H1 (cell line): Measurements from ENCODE around the gene SLC1A5. TPM values are rescaled to one million over a fixed set of nuclear protein-coding genes. Genes with fewer than 3 reads are reported as not detected.

Experiments used
- CTCF ChIA-PET: fragments of 300-600 bp; sonication (Branson Sonifier 250); formaldehyde crosslinking; loops from one replicate; lab custom pipeline; 2021; ENCODE audit not compliant: partially characterized antibody; lab: Charles Lee
- POLR2A ChIA-PET: fragments of 300-600 bp; sonication (Branson Sonifier 250); formaldehyde crosslinking; loops from one replicate; lab custom pipeline; 2021; ENCODE audit warnings: inconsistent platforms; ENCODE audit not compliant: partially characterized antibody; lab: Charles Lee
- DNase-seq, 2 experiments: peaks; one replicate each; pipeline versions ENCODE4 v3.0.0 to v3.0.0-alpha.2; 2010 to 2022; ENCODE audit warnings: low spot score in 2 of 2, low read depth in 1 of 2, mixed read lengths in 1 of 2
- FAIRE-seq: peaks from 2 replicates; lab custom pipeline; 2011; peaks lifted over from hg19 to GRCh38; lab: Jason Lieb, UNC
- H2AFZ ChIP-seq: 2 replicates; pipeline ENCODE4 v1.8.1; 2012; ENCODE audit warnings: low read length, inconsistent platforms
- H2AK5ac ChIP-seq: 2 replicates; pipeline ENCODE4 v1.6.1; 2013; ENCODE audit warnings: low read depth, low read length
- H2BK120ac ChIP-seq: replicated peaks from 2 replicates; pipeline ENCODE3; 2013; ENCODE audit warnings: low read depth, low read length, inconsistent platforms
- H2BK12ac ChIP-seq: 2 replicates; pipeline ENCODE4 v1.6.1; 2013; ENCODE audit warnings: low read depth, low read length
- H2BK15ac ChIP-seq: 2 replicates; pipeline ENCODE4 v1.6.1; 2013; ENCODE audit warnings: low read length
- H2BK20ac ChIP-seq: 2 replicates; pipeline ENCODE4 v1.6.1; 2013; ENCODE audit warnings: low read length
- H2BK5ac ChIP-seq: 2 replicates; pipeline ENCODE4 v1.6.1; 2013; ENCODE audit warnings: low read depth, low read length
- H3K14ac ChIP-seq: 2 replicates; pipeline ENCODE4 v1.6.1; 2013; ENCODE audit warnings: inconsistent platforms; ENCODE audit not compliant: insufficient read length
- H3K18ac ChIP-seq: 2 replicates; pipeline ENCODE4 v1.6.1; 2013; ENCODE audit warnings: low read length; ENCODE audit errors: extremely low read depth
- H3K23ac ChIP-seq: 2 replicates; pipeline ENCODE4 v1.6.1; 2013; ENCODE audit warnings: inconsistent platforms; ENCODE audit not compliant: insufficient read length
- H3K23me2 ChIP-seq: 2 replicates; pipeline ENCODE4 v1.6.1; 2013; ENCODE audit warnings: low read depth, low read length
- H3K27ac ChIP-seq: 2 replicates; pipeline ENCODE4 v1.6.1; 2011; ENCODE audit warnings: low read depth, low read length, inconsistent platforms
- H3K27me3 ChIP-seq, 4 experiments: replicated peaks in 1 of 4; 1 replicate in 1 of 4; 2 replicates in 3 of 4; pipeline versions ENCODE4 v1.6.1 to v1.8.1; 2011 to 2013; ENCODE audit warnings: low read length in 3 of 4, mild to moderate bottlenecking in 3 of 4, inconsistent platforms in 2 of 4, mixed read lengths in 2 of 4, moderate library complexity in 1 of 4; ENCODE audit not compliant: control insufficient read depth in 3 of 4, insufficient read depth in 3 of 4; ENCODE audit errors: extremely low read depth in 1 of 4
- H3K36me3 ChIP-seq, 4 experiments: 2 replicates each; pipeline versions ENCODE4 v1.6.1 to v1.8.1; 2011 to 2013; ENCODE audit warnings: mild to moderate bottlenecking in 4 of 4, low read length in 3 of 4, moderate library complexity in 2 of 4, control low read depth in 1 of 4, inconsistent platforms in 1 of 4; ENCODE audit not compliant: insufficient read depth in 4 of 4, control insufficient read depth in 2 of 4
- H3K4ac ChIP-seq: replicated peaks from 2 replicates; pipeline ENCODE3; 2013; ENCODE audit warnings: low read length, low read depth, mixed read lengths, inconsistent platforms; ENCODE audit not compliant: insufficient read length
- H3K4me1 ChIP-seq, 4 experiments: replicated peaks in 1 of 4; 1 replicate in 1 of 4; 2 replicates in 3 of 4; pipeline versions ENCODE4 v1.6.1 to v1.8.1; 2011 to 2013; ENCODE audit warnings: low read length in 3 of 4, inconsistent platforms in 2 of 4, mixed read lengths in 1 of 4; ENCODE audit not compliant: insufficient read depth in 4 of 4, control insufficient read depth in 3 of 4
- H3K4me2 ChIP-seq, 2 experiments: 2 replicates each; pipeline versions ENCODE4 v1.6.1 to v1.8.1; 2011 to 2013; ENCODE audit warnings: low read depth in 2 of 2, low read length in 2 of 2, control low read depth in 1 of 2, inconsistent platforms in 1 of 2, mild to moderate bottlenecking in 1 of 2; ENCODE audit not compliant: insufficient read depth in 1 of 2
- H3K4me3 ChIP-seq, 4 experiments: fragments of 200-600, 300-600 bp in 1 of 4; sonication (generic), shearing (Covaris generic), sonication (Bioruptor Twin) in 1 of 4; 2 replicates each; pipeline versions ENCODE4 v1.5.1 to v1.8.1; 2011 to 2016; ENCODE audit warnings: low read length in 4 of 4, low read depth in 3 of 4, control low read depth in 2 of 4, inconsistent platforms in 2 of 4, mild to moderate bottlenecking in 2 of 4, mixed read lengths in 1 of 4, moderate library complexity in 1 of 4; ENCODE audit not compliant: insufficient read depth in 2 of 4; ENCODE audit errors: extremely low read depth in 1 of 4
- H3K56ac ChIP-seq: replicated peaks from 2 replicates; pipeline ENCODE3; 2013; ENCODE audit warnings: low read depth, mild to moderate bottlenecking, mixed read lengths, low read length, inconsistent platforms; ENCODE audit not compliant: insufficient read length
- H3K79me1 ChIP-seq: 2 replicates; pipeline ENCODE4 v1.6.1; 2013; ENCODE audit warnings: low read depth, low read length, control low read depth
- H3K79me2 ChIP-seq, 2 experiments: 2 replicates each; pipeline versions ENCODE4 v1.6.1 to v1.8.1; 2012 to 2013; ENCODE audit warnings: low read length in 2 of 2, mild to moderate bottlenecking in 2 of 2, inconsistent platforms in 1 of 2; ENCODE audit not compliant: insufficient read depth in 2 of 2, control insufficient read depth in 1 of 2
- H3K9ac ChIP-seq, 4 experiments: replicated peaks in 1 of 4; 1 replicate in 1 of 4; 2 replicates in 3 of 4; pipeline versions ENCODE4 v1.6.1 to v1.8.1; 2011 to 2013; ENCODE audit warnings: low read depth in 3 of 4, low read length in 3 of 4, control low read depth in 2 of 4, mild to moderate bottlenecking in 2 of 4, moderate library complexity in 2 of 4, inconsistent platforms in 1 of 4; ENCODE audit errors: extremely low read depth in 1 of 4
- H3K9me3 ChIP-seq, 2 experiments: 2 replicates each; pipeline versions ENCODE4 v1.6.1 to v1.8.1; 2012 to 2013; ENCODE audit warnings: mild to moderate bottlenecking in 2 of 2, moderate library complexity in 2 of 2, control low read depth in 1 of 2, inconsistent platforms in 1 of 2, low read depth in 1 of 2, low read length in 1 of 2, mixed read lengths in 1 of 2; ENCODE audit not compliant: insufficient read depth in 2 of 2
- H4K20me1 ChIP-seq, 2 experiments: replicated peaks in 1 of 2; 2 replicates each; pipeline versions ENCODE3 to v1.8.1; 2011 to 2013; ENCODE audit warnings: inconsistent platforms in 2 of 2, low read length in 2 of 2, mild to moderate bottlenecking in 1 of 2; ENCODE audit not compliant: insufficient read depth in 2 of 2, control insufficient read depth in 1 of 2
- H4K5ac ChIP-seq: 2 replicates; pipeline ENCODE4 v1.6.1; 2013; ENCODE audit warnings: low read length, low read depth, mixed read lengths, inconsistent platforms; ENCODE audit not compliant: insufficient read length
- H4K8ac ChIP-seq: 2 replicates; pipeline ENCODE4 v1.8.0; 2013; ENCODE audit warnings: mild to moderate bottlenecking, moderate library complexity, low read length, inconsistent platforms; ENCODE audit not compliant: insufficient read depth; ENCODE audit errors: extremely low read depth
- H4K91ac ChIP-seq: replicated peaks from 2 replicates; pipeline ENCODE3; 2013; ENCODE audit warnings: low read length, mixed read lengths, inconsistent platforms; ENCODE audit not compliant: insufficient read length
- CTBP2 ChIP-seq: IDR thresholded peaks from 2 replicates; pipeline ENCODE4 v1.7.0; 2011; ENCODE audit warnings: borderline replicate concordance, mild to moderate bottlenecking, moderate library complexity, mixed read lengths, low read length; ENCODE audit not compliant: insufficient read depth, insufficient read length
- FOSL1 ChIP-seq: IDR thresholded peaks from 2 replicates; pipeline ENCODE4 v1.6.1; 2011; ENCODE audit warnings: mild to moderate bottlenecking, low read depth, low read length, moderate library complexity; ENCODE audit not compliant: insufficient read depth
- RBBP5 ChIP-seq: IDR thresholded peaks from 2 replicates; pipeline ENCODE4 v1.7.1; 2012; ENCODE audit warnings: low read depth, mild to moderate bottlenecking, inconsistent platforms, low read length, moderate library complexity, borderline replicate concordance
- SP1 ChIP-seq: IDR thresholded peaks from 2 replicates; pipeline ENCODE4 v1.6.1; 2011; ENCODE audit warnings: low read depth, low read length
- SUZ12 ChIP-seq: fragments of 200-600 bp; sonication (generic); IDR thresholded peaks from 2 replicates; pipeline ENCODE4 v1.6.1; 2012; ENCODE audit warnings: mild to moderate bottlenecking, inconsistent platforms, low read length, moderate library complexity, mixed read lengths
- TEAD4 ChIP-seq: IDR thresholded peaks from 2 replicates; pipeline ENCODE4 v1.6.1; 2012; ENCODE audit warnings: low read depth, low read length, inconsistent platforms, mixed read lengths
- ZNF274 ChIP-seq: IDR thresholded peaks from 2 replicates; pipeline ENCODE4 v1.7.0; 2012; ENCODE audit warnings: low read length, borderline replicate concordance; ENCODE audit errors: extremely low read depth
- WGBS, 2 experiments: shearing (Covaris generic) in 1 of 2; methylation state at CpG; one replicate each; pipeline versions ENCODE4 v1.1.6 to v1.1.7; 2013 to 2015; ENCODE audit warnings: low lambda C conversion rate in 2 of 2, mixed read lengths in 2 of 2, inconsistent platforms in 1 of 2, low coverage in 1 of 2, missing lambda C conversion rate in 1 of 2; ENCODE audit not compliant: insufficient replicate concordance in 2 of 2, insufficient coverage in 1 of 2, insufficient read length in 1 of 2; ENCODE audit errors: extremely low coverage in 1 of 2, missing lambda C conversion rate in 1 of 2; 5-methylcytosine and 5-hydroxymethylcytosine counted together
- polyA plus RNA-seq, 7 experiments: library from polyadenylated mRNA; depleted of rRNA in 3 of 7; stranded (reverse) in 5 of 7; unstranded in 2 of 7; fragments of >200 nt in 5 of 7; fragments of 200-250 nt in 2 of 7; gene quantifications; 1 replicate in 5 of 7; 2 replicates in 1 of 7; 4 replicates in 1 of 7; pipeline versions ENCODE4 v1.2.1 to v1.2.3, GENCODE V29; 2011 to 2013; ENCODE audit warnings: missing spikeins in 2 of 7, mixed read lengths in 2 of 7
- total RNA-seq: library from RNA; stranded (reverse); fragmentation: NEBNext Ultra II Directional; extraction: Animal tissue kit (Norgen Biotek cat#: 25700); gene quantifications from 2 replicates; pipeline ENCODE4 v1.2.1, GENCODE V29; 2021

The SLC1A5 gene
- total and polyA plus RNA-seq, 2 of the 8 experiments (the other 6 are each of a cell fraction or from before 2014, with no cell fraction given): 291 to 351 TPM

GRCh38 chr19:46732966-46733689 is 55.3 kb downstream of the SLC1A5 start:
- no peak overlapping the region for H3K23ac ChIP-seq
- H3K27ac ChIP-seq: no peak overlapping the region
- no peak overlapping the region for H2BK20ac ChIP-seq
- no peaks in the 10 kb centered on the region for H3K4me1 ChIP-seq
- no peak overlapping the region for H2BK120ac ChIP-seq
- no peak overlapping the region for H3K4me3 ChIP-seq
- no peaks in the 10 kb centered on the region for H3K23me2 ChIP-seq
- H2BK15ac ChIP-seq: no peak overlapping the region
- no peaks in the 10 kb centered on the region for H3K27me3 ChIP-seq
- H3K79me1 ChIP-seq: peaks cover 3% of the 10 kb centered on the region
- peaks cover 0 to 37% of the 10 kb centered on the region in 2 experiments; a peak in 2 of 4 replicates for H3K79me2 ChIP-seq
- H2BK12ac ChIP-seq: no peak overlapping the region
- no peak overlapping the region for H4K8ac ChIP-seq
- H4K20me1 ChIP-seq: peaks cover 27 to 48% of the 10 kb centered on the region in 2 experiments
- no peak overlapping the region for H3K4me2 ChIP-seq
- FAIRE-seq (no peak), DNase-seq (no peak)
- H3K4ac ChIP-seq: no peak overlapping the region
- no peak overlapping the region for H3K56ac ChIP-seq
- H2AFZ ChIP-seq: no peak overlapping the region
- no peak overlapping the region; the same call in 1 of the 2 replicates for H2BK5ac ChIP-seq
- H3K9me3 ChIP-seq: no peaks in the 10 kb centered on the region
- H3K36me3 ChIP-seq: peaks cover 32 to 66% (median 51%) of the 10 kb centered on the region in 4 experiments
- no peak overlapping the region for H3K14ac ChIP-seq
- no peak overlapping the region for H4K5ac ChIP-seq
- H2AK5ac ChIP-seq: no peak overlapping the region
- no peak overlapping the region for H3K18ac ChIP-seq
- no peak for TF ChIP-seq RBBP5
- no peak for TF ChIP-seq TEAD4
- TF ChIP-seq ZNF274: no peak
- TF ChIP-seq FOSL1: no peak
- TF ChIP-seq SP1: no peak
- no peak for TF ChIP-seq SUZ12
- no peak for TF ChIP-seq CTBP2
- POLR2A ChIA-PET: interaction anchor here (1.0 to 1.1 kb wide), 2 partner anchors 23 to 54 kb away, joined by 3 to 4 read pairs; no protein-coding TSS in a partner anchor
- no peak overlapping the region for H4K91ac ChIP-seq
- no peak overlapping the region for H3K9ac ChIP-seq
- 91% methylated on average over 22 of the region's 23 CpGs; no CpG with 5 or more reads in 1 of the 2 experiments for WGBS, 2 experiments
- CTCF ChIA-PET: interaction anchor here (0.6 to 15.8 kb wide), 4 partner anchors 16 to 28 kb away, joined by 4 to 188 read pairs (median 6); no protein-coding TSS in a partner anchor
